Naive thymus-derived CD8-positive, alpha-beta T cell (primary cell): ENCODE data around the gene CACNA1E. TPM values are rescaled to one million over a fixed set of nuclear protein-coding genes. Genes with fewer than 3 reads are reported as not detected.

Experiments
- ATAC-seq, 2 donors: fragments of 150-1000 bp; cut with Tn5 transposase in 1 of 2; sonication (Bioruptor Pico), chemical (Tn5 transposase) in 1 of 2; 1 replicate in 1 of 2; 2 replicates in 1 of 2; pipeline ENCODE4 v1.10.0; 2021; ENCODE audit warnings: mild to moderate bottlenecking in 2 of 2, moderate library complexity in 2 of 2
- POLR2A ChIA-PET: fragments of 350-600 bp; sonication (Branson Sonifier 250); formaldehyde crosslinking; loops from one replicate; lab custom pipeline; 2021; ENCODE audit warnings: antibody characterized with exemption; lab: Charles Lee
- DNase-seq, 10 donors: peaks; one replicate each; pipeline versions ENCODE4 v3.0.0 to v3.0.0-alpha.2; 2020 to 2022
- H3K27ac Mint-ChIP-seq, 10 donors: one replicate each; pipeline ENCODE4 v1.8.0; 2020 to 2022; ENCODE audit warnings: mild to moderate bottlenecking in 10 of 10, mixed read lengths in 10 of 10, moderate library complexity in 4 of 10, inconsistent platforms in 1 of 10
- H3K27me3 Mint-ChIP-seq, 5 donors: one replicate each; pipeline ENCODE4 v1.8.0; 2021 to 2022; ENCODE audit warnings: mixed read lengths in 5 of 5
- H3K36me3 Mint-ChIP-seq, 3 donors: one replicate each; pipeline ENCODE4 v1.8.0; 2020 to 2022; ENCODE audit warnings: mixed read lengths in 3 of 3, mild to moderate bottlenecking in 2 of 3, inconsistent platforms in 1 of 3
- H3K4me1 Mint-ChIP-seq, 4 donors: one replicate each; pipeline ENCODE4 v1.8.0; 2021 to 2022; ENCODE audit warnings: mixed read lengths in 4 of 4
- H3K4me3 Mint-ChIP-seq, 10 donors: one replicate each; pipeline ENCODE4 v1.8.0; 2020 to 2022; ENCODE audit warnings: mild to moderate bottlenecking in 10 of 10, mixed read lengths in 10 of 10, moderate library complexity in 6 of 10, inconsistent platforms in 1 of 10
- H3K9me3 Mint-ChIP-seq, 9 donors: one replicate each; pipeline ENCODE4 v1.8.0; 2020 to 2022; ENCODE audit warnings: mixed read lengths in 9 of 9, mild to moderate bottlenecking in 3 of 9, inconsistent platforms in 1 of 9, moderate library complexity in 1 of 9
- polyA plus RNA-seq, 3 donors: library from polyadenylated mRNA; unstranded; fragments of 300-500 nt; fragmentation: Illumina TruSeq; gene quantifications; one replicate each; pipeline ENCODE4 v1.2.3, GENCODE V29; 2021
- total RNA-seq, 8 experiments: library from RNA in 2 of 8; stranded (reverse) in 2 of 8; gene quantifications; one replicate each; pipeline ENCODE4 v1.2.3 and lab custom pipeline; 2021 to 2026

CACNA1E gene
- total and polyA plus RNA-seq, 5 experiments from 2014 or later, result not detected

DNA sequence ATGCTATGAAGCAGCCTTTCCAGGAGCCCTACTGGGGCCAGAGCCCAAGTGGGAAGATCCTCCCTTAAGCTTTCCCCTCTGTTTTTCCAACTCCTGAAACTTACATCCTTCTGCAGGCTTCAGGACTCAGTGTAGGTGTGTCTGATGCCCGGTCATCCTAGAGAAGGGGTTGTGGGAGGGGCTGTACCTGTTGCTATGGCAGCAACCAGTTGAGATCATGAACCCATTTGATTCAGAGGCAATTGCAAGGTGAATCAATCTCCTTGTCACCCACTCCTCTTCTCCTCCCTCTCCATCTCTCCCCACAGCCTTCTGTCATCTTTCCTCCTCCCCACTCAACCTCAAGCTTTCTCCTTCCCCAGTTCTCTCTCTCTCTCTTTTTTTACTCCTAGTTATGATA is 151.8 kb downstream of the CACNA1E start:
- Mint-ChIP-seq H3K4me3 (no peak overlapping the region), H3K27ac (peak overlapping the region in 1 of 10 donors; percentile 18), H3K27me3 (peaks cover 3 to 46% (median 18%) of the 10 kb centered on the region in 5 donors), H3K9me3 (peaks cover 0 to 11% (median 0%) of the 10 kb centered on the region in 9 donors), H3K4me1 (no peaks in the 10 kb centered on the region), H3K36me3 (no peaks in the 10 kb centered on the region)
- POLR2A ChIA-PET, result no interaction called here
- ATAC-seq, result no peak
- no peak for DNase-seq

DNA sequence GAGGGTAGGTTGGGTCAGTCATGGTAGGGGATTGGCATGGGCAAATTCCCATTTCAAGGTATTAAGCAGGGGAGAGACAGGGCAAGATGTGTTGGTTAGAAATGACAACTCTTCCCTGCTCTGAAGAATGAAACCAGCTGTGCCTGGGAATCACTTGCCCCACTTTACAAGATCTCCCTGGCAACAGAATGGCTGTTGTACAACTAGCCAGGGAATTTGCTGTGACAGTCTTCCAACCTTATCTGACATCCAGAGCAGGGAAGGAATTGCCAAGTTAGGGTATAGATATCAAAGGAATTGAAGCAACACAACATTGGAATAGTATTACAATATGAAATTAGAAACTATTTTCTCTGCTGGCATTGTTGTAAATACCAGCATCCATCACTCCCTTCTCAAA is 154.7 kb downstream of the CACNA1E start:
- no peak overlapping the region for H3K4me3 Mint-ChIP-seq
- no peak for ATAC-seq
- DNase-seq, result no peak
- peaks cover 0 to 11% (median 0%) of the 10 kb centered on the region in 9 donors for H3K9me3 Mint-ChIP-seq
- POLR2A ChIA-PET, result no interaction called here
- peaks cover 0 to 43% (median 20%) of the 10 kb centered on the region in 5 donors for H3K27me3 Mint-ChIP-seq
- H3K36me3 Mint-ChIP-seq, result no peaks in the 10 kb centered on the region
- no peaks in the 10 kb centered on the region for H3K4me1 Mint-ChIP-seq
- no peak overlapping the region for H3K27ac Mint-ChIP-seq

- Mint-ChIP-seq H3K4me1 (no peaks in the 10 kb centered on the region), H3K4me3 (no peak overlapping the region), H3K27me3 (peaks cover 3 to 50% (median 25%) of the 10 kb centered on the region in 5 donors), H3K27ac (no peak overlapping the region), H3K36me3 (no peaks in the 10 kb centered on the region), H3K9me3 (peaks cover 0 to 5% (median 0%) of the 10 kb centered on the region in 9 donors)
- no peak for ATAC-seq
- POLR2A ChIA-PET, result no interaction called here
- no peak for DNase-seq
Measured at GRCh38 chr1:181640956-181641355, 157.6 kb downstream of the CACNA1E start.

DNA sequence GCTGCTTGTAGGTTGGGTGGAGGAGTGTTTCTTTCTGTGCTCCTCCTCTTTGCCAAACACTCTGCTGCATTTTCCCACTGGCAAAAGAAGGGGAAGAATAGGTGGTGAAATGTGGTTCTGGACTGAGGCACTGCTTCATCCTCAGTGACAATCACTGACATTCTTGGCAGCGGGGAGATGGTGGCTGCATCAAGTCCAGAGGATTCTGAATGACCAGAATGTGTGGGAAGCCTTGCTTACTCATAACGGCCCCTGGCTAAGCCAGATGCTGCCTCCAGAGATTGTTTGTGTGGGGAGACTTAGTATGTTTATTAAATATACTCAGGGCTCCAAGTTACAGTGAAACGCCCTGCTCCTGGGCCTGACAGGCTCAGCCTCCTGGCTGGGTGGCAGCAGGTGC is 160.3 kb downstream of the CACNA1E start:
- POLR2A ChIA-PET, result no interaction called here
- ATAC-seq, result no peak
- Mint-ChIP-seq H3K27ac (no peak overlapping the region), H3K4me3 (no peak overlapping the region), H3K27me3 (peaks cover 3 to 44% (median 31%) of the 10 kb centered on the region in 5 donors), H3K36me3 (no peaks in the 10 kb centered on the region), H3K9me3 (peaks cover 0 to 2% (median 0%) of the 10 kb centered on the region in 9 donors), H3K4me1 (no peaks in the 10 kb centered on the region)
- DNase-seq, result no peak

- no peaks in the 10 kb centered on the region for H3K36me3 Mint-ChIP-seq
- POLR2A ChIA-PET, result no interaction called here
- H3K4me1 Mint-ChIP-seq, result no peaks in the 10 kb centered on the region
- peaks cover 0 to 2% (median 0%) of the 10 kb centered on the region in 9 donors for H3K9me3 Mint-ChIP-seq
- DNase-seq (no peak), ATAC-seq (no peak)
- no peak overlapping the region for H3K27ac Mint-ChIP-seq
- peaks cover 5 to 45% (median 32%) of the 10 kb centered on the region in 5 donors for H3K27me3 Mint-ChIP-seq
- H3K4me3 Mint-ChIP-seq, result no peak overlapping the region
Measured at GRCh38 chr1:181645171-181645570, 161.9 kb downstream of the CACNA1E start.

GRCh38 chr1:181646710-181647109 is 163.4 kb downstream of the CACNA1E start:
- Mint-ChIP-seq H3K27ac (no peak overlapping the region), H3K36me3 (no peaks in the 10 kb centered on the region), H3K4me1 (no peaks in the 10 kb centered on the region), H3K27me3 (peaks cover 5 to 45% (median 29%) of the 10 kb centered on the region in 5 donors), H3K9me3 (peaks cover 0 to 2% (median 0%) of the 10 kb centered on the region in 9 donors), H3K4me3 (no peak overlapping the region)
- DNase-seq (no peak), ATAC-seq (no peak)
- POLR2A ChIA-PET, result no interaction called here

DNA sequence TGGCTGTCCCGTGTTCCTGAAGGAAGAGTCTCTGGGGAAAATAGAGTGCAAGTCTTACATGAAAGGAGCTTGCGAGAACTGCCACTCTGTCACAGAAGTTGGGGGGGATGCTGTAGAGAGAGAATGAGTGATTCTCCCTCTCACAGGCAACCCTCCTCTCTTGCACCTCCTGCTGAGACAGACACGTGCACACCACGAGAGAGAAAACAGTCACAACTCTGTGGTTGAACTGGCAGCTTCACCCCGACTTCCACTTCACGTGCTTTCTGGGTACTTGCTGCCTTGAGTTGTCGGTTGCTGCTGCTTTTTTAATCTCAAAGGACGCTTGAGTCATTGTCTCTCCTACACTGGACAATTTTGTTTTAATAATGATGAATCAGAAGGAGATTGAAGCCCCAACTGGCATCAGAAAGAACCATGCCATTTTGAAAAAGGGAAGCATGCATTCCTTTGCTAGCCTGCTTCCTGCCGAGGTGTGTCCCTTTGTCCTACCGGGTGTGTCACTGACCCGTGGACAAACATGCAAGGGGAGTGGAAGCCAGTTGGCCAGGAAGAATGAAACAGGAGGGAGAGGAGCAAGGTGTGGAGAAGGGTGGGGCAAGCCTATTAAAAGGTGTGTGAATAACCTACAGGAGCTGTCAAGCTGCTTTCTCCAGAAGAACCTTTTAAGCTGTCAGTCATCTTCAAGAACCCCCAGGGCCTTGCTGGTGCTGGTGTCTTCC is 164.2 kb downstream of the CACNA1E start:
- no peaks in the 10 kb centered on the region for H3K36me3 Mint-ChIP-seq
- ATAC-seq (no peak), DNase-seq (no peak)
- no peak overlapping the region for H3K4me3 Mint-ChIP-seq
- H3K9me3 Mint-ChIP-seq, result peaks cover 0 to 7% (median 0%) of the 10 kb centered on the region in 9 donors
- peaks cover 10 to 53% (median 33%) of the 10 kb centered on the region in 5 donors for H3K27me3 Mint-ChIP-seq
- no peak overlapping the region for H3K27ac Mint-ChIP-seq
- POLR2A ChIA-PET, result no interaction called here
- H3K4me1 Mint-ChIP-seq, result no peaks in the 10 kb centered on the region

DNA sequence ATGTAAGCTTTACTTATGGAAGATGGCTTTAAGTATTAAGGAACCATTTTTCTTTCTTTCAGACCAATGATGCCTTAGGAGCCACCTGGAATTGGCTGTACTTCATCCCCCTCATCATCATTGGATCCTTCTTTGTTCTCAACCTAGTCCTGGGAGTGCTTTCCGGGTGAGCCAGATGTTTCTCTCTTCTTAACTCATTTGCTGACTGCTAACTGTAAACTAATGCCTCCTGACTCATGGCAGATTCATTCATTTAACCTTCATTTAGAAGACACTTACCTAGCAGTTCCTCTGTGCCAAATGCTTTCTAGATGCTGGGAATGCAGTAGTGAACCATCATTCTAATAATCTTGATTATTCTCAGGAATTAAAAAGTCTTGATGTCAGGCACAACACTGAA is 168.0 kb downstream of the CACNA1E start:
- ATAC-seq, result no peak
- Mint-ChIP-seq H3K9me3 (peaks cover 0 to 10% (median 0%) of the 10 kb centered on the region in 9 donors), H3K27ac (no peak overlapping the region), H3K4me3 (no peak overlapping the region), H3K4me1 (no peaks in the 10 kb centered on the region), H3K36me3 (no peaks in the 10 kb centered on the region), H3K27me3 (peaks cover 7 to 31% (median 18%) of the 10 kb centered on the region in 5 donors)
- DNase-seq, result no peak
- POLR2A ChIA-PET, result no interaction called here

DNA sequence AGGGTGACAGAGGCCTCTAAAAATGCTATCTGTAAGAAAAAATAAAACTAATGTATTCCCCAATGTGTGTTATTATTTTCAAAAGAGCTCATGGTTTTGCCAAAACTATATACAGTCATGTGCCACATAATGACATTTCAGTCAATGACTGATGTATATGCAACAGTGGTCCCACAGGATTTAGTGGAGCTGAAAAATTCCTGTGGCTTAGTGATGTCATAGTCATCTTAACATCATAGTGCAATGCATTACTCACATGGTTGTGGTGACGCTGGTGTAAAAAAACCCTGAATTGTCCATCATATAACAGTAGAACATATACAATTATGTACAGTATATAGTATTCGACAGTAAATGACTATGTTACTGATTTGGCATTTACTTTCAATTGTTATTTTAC is 172.4 kb downstream of the CACNA1E start:
- ATAC-seq (no peak), DNase-seq (no peak)
- no peak overlapping the region for H3K27ac Mint-ChIP-seq
- peaks cover 10 to 41% (median 16%) of the 10 kb centered on the region in 5 donors for H3K27me3 Mint-ChIP-seq
- H3K4me3 Mint-ChIP-seq, result no peak overlapping the region
- H3K4me1 Mint-ChIP-seq, result no peaks in the 10 kb centered on the region
- H3K36me3 Mint-ChIP-seq, result no peaks in the 10 kb centered on the region
- H3K9me3 Mint-ChIP-seq, result peaks cover 0 to 10% (median 0%) of the 10 kb centered on the region in 9 donors
- POLR2A ChIA-PET, result no interaction called here

- Mint-ChIP-seq H3K4me3 (no peak overlapping the region), H3K36me3 (no peaks in the 10 kb centered on the region), H3K27me3 (peaks cover 10 to 43% (median 16%) of the 10 kb centered on the region in 5 donors), H3K27ac (no peak overlapping the region), H3K9me3 (peaks cover 0 to 10% (median 0%) of the 10 kb centered on the region in 9 donors), H3K4me1 (peaks cover 0 to 3% (median 0%) of the 10 kb centered on the region in 4 donors)
- ATAC-seq (no peak), DNase-seq (no peak)
- POLR2A ChIA-PET, result no interaction called here
Measured at GRCh38 chr1:181656491-181656890, 173.2 kb downstream of the CACNA1E start.

GRCh38 chr1:181658581-181658980 is 175.3 kb downstream of the CACNA1E start:
- Mint-ChIP-seq H3K4me1 (peaks cover 0 to 3% (median 0%) of the 10 kb centered on the region in 4 donors), H3K9me3 (peaks cover 0 to 3% (median 0%) of the 10 kb centered on the region in 9 donors), H3K27me3 (peaks cover 6 to 34% (median 10%) of the 10 kb centered on the region in 5 donors), H3K27ac (no peak overlapping the region), H3K4me3 (no peak overlapping the region), H3K36me3 (no peaks in the 10 kb centered on the region)
- DNase-seq (no peak), ATAC-seq (no peak)
- POLR2A ChIA-PET, result no interaction called here

DNA sequence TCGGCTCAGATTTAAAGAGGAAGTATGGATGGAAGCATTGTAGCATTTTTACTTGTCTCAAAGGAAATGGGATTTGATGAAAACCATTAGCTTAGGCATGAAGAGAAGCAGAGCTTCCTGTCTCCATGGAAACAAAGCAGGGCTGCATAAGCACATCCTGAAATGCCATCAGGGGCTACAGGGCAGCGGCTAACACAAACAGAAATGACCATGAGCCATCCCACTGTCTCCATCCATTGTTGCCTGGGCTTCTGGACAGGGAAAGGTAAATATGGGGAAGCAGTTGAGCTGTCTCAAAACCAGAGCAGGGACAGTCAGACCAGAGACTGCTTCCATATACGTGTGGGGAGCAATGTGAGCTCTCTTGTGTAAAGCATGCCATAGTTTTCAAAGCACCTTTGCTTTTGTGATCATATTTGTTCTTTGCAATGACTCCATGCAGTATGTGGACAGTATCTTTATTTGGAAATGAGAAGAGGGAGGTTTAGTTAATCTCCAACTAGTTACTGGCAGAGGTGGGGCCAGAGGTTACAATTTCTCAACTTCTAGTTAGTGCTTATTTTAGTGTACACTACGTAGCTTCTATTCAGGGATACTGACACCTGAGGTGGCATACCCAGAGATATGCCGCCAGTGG is 176.1 kb downstream of the CACNA1E start:
- peaks cover 0 to 3% (median 0%) of the 10 kb centered on the region in 4 donors for H3K4me1 Mint-ChIP-seq
- no peak for ATAC-seq
- no peak for DNase-seq
- H3K27me3 Mint-ChIP-seq, result peaks cover 7 to 38% (median 12%) of the 10 kb centered on the region in 5 donors
- no peaks in the 10 kb centered on the region for H3K36me3 Mint-ChIP-seq
- H3K9me3 Mint-ChIP-seq, result peaks cover 0 to 3% (median 0%) of the 10 kb centered on the region in 9 donors
- H3K4me3 Mint-ChIP-seq, result no peak overlapping the region
- POLR2A ChIA-PET, result no interaction called here
- no peak overlapping the region for H3K27ac Mint-ChIP-seq

DNA sequence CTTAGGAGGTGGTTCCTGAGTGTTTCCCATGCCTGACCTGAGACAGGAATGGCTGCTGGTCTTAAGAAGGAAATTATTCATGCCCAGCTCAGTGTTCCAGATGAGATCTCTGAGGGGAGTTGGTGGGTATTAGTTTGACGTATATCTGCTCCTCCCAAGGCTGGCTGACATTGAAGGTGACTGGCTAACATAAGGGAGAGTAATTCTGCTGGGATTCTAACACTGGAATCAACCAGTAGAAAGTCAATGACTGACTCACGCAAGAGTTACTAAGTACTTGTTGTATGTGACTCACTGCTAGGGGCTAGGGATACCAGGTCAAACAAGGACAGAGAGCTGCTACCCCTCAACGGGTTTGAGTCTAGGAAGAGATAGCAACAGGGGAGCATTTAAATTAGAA is 177.3 kb downstream of the CACNA1E start:
- peaks cover 0 to under 1% (median 0%) of the 10 kb centered on the region in 9 donors for H3K9me3 Mint-ChIP-seq
- H3K36me3 Mint-ChIP-seq, result no peaks in the 10 kb centered on the region
- POLR2A ChIA-PET, result no interaction called here
- ATAC-seq (no peak), DNase-seq (no peak)
- peaks cover 8 to 43% (median 15%) of the 10 kb centered on the region in 5 donors for H3K27me3 Mint-ChIP-seq
- H3K27ac Mint-ChIP-seq, result no peak overlapping the region
- no peak overlapping the region for H3K4me3 Mint-ChIP-seq
- H3K4me1 Mint-ChIP-seq, result peaks cover 0 to 3% (median 0%) of the 10 kb centered on the region in 4 donors
